GM21447 (cell line): ENCODE data around the gene CAPN11.
"Not testable (repeated sequence)": the region's sequence is repeated elsewhere in the genome, so short reads cannot be mapped to it uniquely, and the experiment has no call there.

Experiments used
- ATAC-seq: cut with Tn5 transposase; IDR thresholded peaks from one replicate; pipeline ENCODE4 v1.9.1; 2021; ENCODE audit not compliant: unreplicated experiment

CAPN11 gene

GRCh38 chr6:44225579-44226325 lies 67.1 kb downstream of the CAPN11 start:
- no peak for ATAC-seq

GRCh38 chr6:44226368-44227147 lies 67.9 kb downstream of the CAPN11 start:
- ATAC-seq, result no peak

- ATAC-seq, result no peak
These were observed 68.7 kb downstream of the CAPN11 start for GRCh38 chr6:44227148-44227793.

GRCh38 chr6:44228031-44228430 lies 69.4 kb downstream of the CAPN11 start:
- no peak for ATAC-seq

GRCh38 chr6:44228433-44228832 lies 69.8 kb downstream of the CAPN11 start:
- no peak for ATAC-seq

- ATAC-seq, result no peak
These were observed 70.2 kb downstream of the CAPN11 start for GRCh38 chr6:44228836-44229235.

GRCh38 chr6:44229376-44230033 lies 70.9 kb downstream of the CAPN11 start:
- ATAC-seq, result no peak

- ATAC-seq, result no peak
These were observed 71.5 kb downstream of the CAPN11 start for GRCh38 chr6:44230034-44230675.

- not testable (repeated sequence) for ATAC-seq
These were observed 72.8 kb downstream of the CAPN11 start for GRCh38 chr6:44231426-44231825.

- no peak for ATAC-seq
These were observed 74.3 kb downstream of the CAPN11 start for GRCh38 chr6:44232676-44233566.

- ATAC-seq, result no peak
These were observed 75.0 kb downstream of the CAPN11 start for GRCh38 chr6:44233567-44234100.
